ENCODE results near the gene TPP1. TPM values are rescaled to one million over a fixed set of nuclear protein-coding genes. Genes with fewer than 3 reads are reported as not detected.

Gene TPP1
- total and polyA plus RNA-seq, 2 of the 13 experiments (the other 11 are each of a cell fraction or from before 2014, with no cell fraction given), result 13.9 to 74.6 TPM

- no peak for TF ChIP-seq ZNF800 (CRISPR knock-in tag; IDR thresholded peaks at IDR 0.05)
- TF ChIP-seq ZNF18 (CRISPR knock-in tag; IDR thresholded peaks at IDR 0.05; ENCODE audit: insufficient replicate concordance), result no peak
- no peak for TF ChIP-seq RCOR2 (CRISPR knock-in tag; IDR thresholded peaks at IDR 0.05)
- no peak for TF ChIP-seq ZNF570 (CRISPR knock-in tag; IDR thresholded peaks at IDR 0.05; ENCODE audit: borderline replicate concordance)
- TF ChIP-seq RNF219 (CRISPR knock-in tag; IDR thresholded peaks at IDR 0.05), result no peak
- TF ChIP-seq TEAD2 (CRISPR knock-in tag; IDR thresholded peaks at IDR 0.05), result no peak
- no peak for TF ChIP-seq MTA3 (CRISPR knock-in tag; IDR thresholded peaks at IDR 0.05)
- peak; percentile 57 for TF ChIP-seq FOSL2 (CRISPR knock-in tag; IDR thresholded peaks at IDR 0.05)
- no peak for TF ChIP-seq POGZ (CRISPR knock-in tag; IDR thresholded peaks at IDR 0.05)
- TF ChIP-seq ZEB1 (IDR thresholded peaks at IDR 0.05; ENCODE audit: insufficient replicate concordance, low read depth), result no peak
- no peak; the same call in 1 of the 2 replicates for TF ChIP-seq HNF4G (IDR thresholded peaks at IDR 0.05; ENCODE audit: borderline replicate concordance, low read depth, low read length)
- TF ChIP-seq HNF4G (CRISPR knock-in tag; IDR thresholded peaks at IDR 0.05; ENCODE audit: borderline replicate concordance, low read depth), result peak; percentile 53; the same call in 1 of the 2 replicates
- no peak for TF ChIP-seq ZNF670 (CRISPR knock-in tag; IDR thresholded peaks at IDR 0.05; ENCODE audit: borderline replicate concordance)
- TF ChIP-seq ZBTB3 (CRISPR knock-in tag; IDR thresholded peaks at IDR 0.05; ENCODE audit: borderline replicate concordance, low read depth), result no peak
- no peak for TF ChIP-seq IRF9 (CRISPR knock-in tag; IDR thresholded peaks at IDR 0.05; ENCODE audit: borderline replicate concordance)
- no peak for TF ChIP-seq CENPX (CRISPR knock-in tag; IDR thresholded peaks at IDR 0.05)
- TF ChIP-seq ZBTB43 (CRISPR knock-in tag; conservative IDR thresholded peaks at IDR 0.05), result no peak
Measured at GRCh38 chr11:6635082-6635932, 16.1 kb upstream of the TPP1 start (continued).

Measured in HepG2 (cell line).